KMS-11 (cell line): ENCODE data around the gene SELENOS.
A peak's percentile ranks its signal among the peaks of the same experiment; 100 is the strongest.

Experiments used
- H2AFZ ChIP-seq: fragments of 200-600 bp; sonication (generic); 2 replicates; pipeline ENCODE4 v1.6.1; 2016; ENCODE audit warnings: antibody characterized with exemption, mixed run types, low read depth
- H3K27ac ChIP-seq: fragments of 200-600 bp; sonication (generic); 2 replicates; pipeline ENCODE4 v1.6.1; 2016; ENCODE audit warnings: mild to moderate bottlenecking, mixed run types
- H3K27me3 ChIP-seq: fragments of 200-600 bp; sonication (generic); 2 replicates; pipeline ENCODE4 v1.6.1; 2017; ENCODE audit warnings: mild to moderate bottlenecking, low read depth, mixed run types, moderate library complexity; ENCODE audit not compliant: insufficient read depth
- H3K36me3 ChIP-seq: fragments of 200-600 bp; sonication (generic); 2 replicates; pipeline ENCODE4 v1.6.1; 2017; ENCODE audit warnings: mild to moderate bottlenecking, mixed run types; ENCODE audit not compliant: insufficient read depth
- H3K4me1 ChIP-seq: fragments of 200-600 bp; sonication (generic); 2 replicates; pipeline ENCODE4 v1.6.1; 2016; ENCODE audit warnings: mild to moderate bottlenecking, low read depth, mixed run types; ENCODE audit not compliant: poor library complexity, severe bottlenecking
- H3K4me2 ChIP-seq: fragments of 200-600 bp; sonication (generic); 2 replicates; pipeline ENCODE4 v1.7.0; 2016; ENCODE audit warnings: mild to moderate bottlenecking, mixed run types
- H3K4me3 ChIP-seq: fragments of 200-600 bp; sonication (generic); IDR thresholded peaks from 2 replicates; pipeline ENCODE4 v1.6.1; 2017; ENCODE audit warnings: low read depth, low read length, mixed read lengths; ENCODE audit not compliant: insufficient read depth
- H3K79me2 ChIP-seq: fragments of 200-600 bp; sonication (generic); 2 replicates; pipeline ENCODE4 v1.6.1; 2016; ENCODE audit warnings: low read depth, mixed run types; ENCODE audit not compliant: insufficient read depth
- H3K9ac ChIP-seq: fragments of 200-600 bp; sonication (generic); 2 replicates; pipeline ENCODE4 v1.6.1; 2016; ENCODE audit warnings: mild to moderate bottlenecking, mixed run types
- H4K20me1 ChIP-seq: fragments of 200-600 bp; sonication (generic); 2 replicates; pipeline ENCODE4 v1.6.1; 2016; ENCODE audit warnings: mild to moderate bottlenecking, mixed run types; ENCODE audit not compliant: insufficient read depth
- CTCF ChIP-seq: fragments of 200-600 bp; sonication (generic); conservative IDR thresholded peaks from 2 replicates; pipeline ENCODE4 v1.6.1; 2017; ENCODE audit warnings: low read depth, mild to moderate bottlenecking, antibody characterized with exemption, low read length, moderate library complexity, mixed read lengths

The SELENOS gene

DNA sequence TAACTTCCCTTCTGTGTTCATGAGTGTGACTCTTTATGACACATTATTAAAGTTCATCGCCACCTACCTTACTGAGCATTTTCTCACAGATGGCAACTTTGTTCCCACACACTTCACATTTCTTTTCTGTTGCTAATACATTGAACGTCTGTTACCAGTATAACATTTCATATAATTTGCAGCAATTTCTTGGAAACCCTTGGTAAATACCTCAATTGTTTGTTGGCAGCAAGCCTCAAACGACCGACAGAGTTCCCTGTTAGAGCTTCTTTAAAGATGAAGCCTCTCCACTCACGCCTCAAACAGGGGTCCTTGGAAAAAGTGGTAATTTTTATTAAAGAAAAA is 22.3 kb downstream of the SELENOS start:
- TF ChIP-seq CTCF: no peak
- no peak overlapping the region for H3K27ac ChIP-seq
- no peak overlapping the region for H3K4me2 ChIP-seq
- H4K20me1 ChIP-seq: 0 out of 2 replicates have a peak, but pooled peaks cover 8% of the 10 kb centered on the region
- no peaks in the 10 kb centered on the region for H3K27me3 ChIP-seq
- no peak overlapping the region for H2AFZ ChIP-seq
- H3K36me3 ChIP-seq: 0 out of 2 replicates have a peak, but pooled peaks cover 1% of the 10 kb centered on the region
- H3K4me1 ChIP-seq: peaks cover 42% of the 10 kb centered on the region
- H3K4me3 ChIP-seq: no peak overlapping the region
- H3K9ac ChIP-seq: no peak overlapping the region
- H3K79me2 ChIP-seq: peaks cover 21% of the 10 kb centered on the region

- Histone ChIP-seq H3K27ac (no peak overlapping the region), H3K4me3 (no peak overlapping the region), H3K36me3 (0 out of 2 replicates have a peak, but pooled peaks cover 6% of the 10 kb centered on the region), H3K27me3 (no peaks in the 10 kb centered on the region), H3K79me2 (peaks cover 27% of the 10 kb centered on the region), H4K20me1 (0 out of 2 replicates have a peak, but pooled peaks cover 12% of the 10 kb centered on the region), H3K4me1 (peaks cover 45% of the 10 kb centered on the region), H3K9ac (no peak overlapping the region), H2AFZ (no peak overlapping the region), H3K4me2 (no peak overlapping the region)
- TF ChIP-seq CTCF: no peak
These were observed 22.9 kb downstream of the SELENOS start for GRCh38 chr15:101254157-101255050.

DNA sequence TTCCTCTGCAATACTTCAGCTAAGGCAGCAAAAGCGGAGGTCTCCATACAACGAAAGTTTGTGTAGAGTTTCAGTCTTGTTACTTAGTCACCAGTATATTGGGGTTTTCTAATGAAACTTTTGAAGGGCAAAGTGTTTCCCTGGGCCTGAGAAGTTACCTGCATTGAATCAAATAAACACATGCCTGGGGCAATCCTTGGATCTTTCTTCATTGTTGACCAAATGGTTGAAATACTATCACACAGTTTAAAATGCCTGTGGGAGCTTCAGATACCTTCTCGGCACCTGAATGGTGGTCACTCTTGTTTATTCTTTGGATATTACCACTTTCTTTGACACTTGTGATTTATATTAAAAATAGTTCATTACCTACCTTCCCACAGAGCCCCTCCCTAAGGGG is 24.4 kb downstream of the SELENOS start:
- Histone ChIP-seq H3K27ac (peak overlapping the region; percentile 52), H3K9ac (peak overlapping the region; percentile 57), H3K4me2 (peak overlapping the region; percentile 88), H2AFZ (peak overlapping the region; percentile 53), H3K4me3 (no peak overlapping the region), H4K20me1 (0 out of 2 replicates have a peak, but pooled peaks cover 20% of the 10 kb centered on the region), H3K36me3 (peaks cover 12% of the 10 kb centered on the region; the same call in 1 of the 2 replicates), H3K79me2 (peaks cover 43% of the 10 kb centered on the region), H3K4me1 (peaks cover 45% of the 10 kb centered on the region), H3K27me3 (no peaks in the 10 kb centered on the region)
- no peak for TF ChIP-seq CTCF

GRCh38 chr15:101251830-101252820 is 25.2 kb downstream of the SELENOS start, which contains the start of gene CHSY1:
TSS of gene CHSY1 (minus strand) at chr15:101252048. CDS start at chr15:101251456, 592 bp downstream.
- Histone ChIP-seq H3K4me1 (peaks cover 45% of the 10 kb centered on the region), H3K9ac (peak within 1 kb of the TSS; percentile 77), H3K79me2 (peaks cover 50% of the 10 kb centered on the region), H3K4me3 (no peak within 1 kb of the TSS), H3K27me3 (no peaks in the 10 kb centered on the region), H3K36me3 (peaks cover 12% of the 10 kb centered on the region; the same call in 1 of the 2 replicates), H4K20me1 (0 out of 2 replicates have a peak, but pooled peaks cover 20% of the 10 kb centered on the region), H3K27ac (peak within 1 kb of the TSS; percentile 52), H3K4me2 (peak within 1 kb of the TSS; percentile 88), H2AFZ (peak within 1 kb of the TSS; percentile 53)
- no peak for TF ChIP-seq CTCF
